Measurements from ENCODE around the gene HMX3. TPM values are rescaled to one million over a fixed set of nuclear protein-coding genes. Genes with fewer than 3 reads are reported as not detected.

The HMX3 gene
- total RNA-seq, 6 experiments from 2014 or later: not detected

GRCh38 chr10:123145542-123146012 lies 9.8 kb downstream of the HMX3 start:
- H3K27ac ChIP-seq: no peak overlapping the region
- intact Hi-C loops (cut with DNase I): loop anchor here in 1 of 2 donors (10.0 kb wide), 1 partner anchor 239 kb away; no protein-coding TSS in a partner anchor
- no peak for TF ChIP-seq POLR2A (IDR thresholded peaks at IDR 0.05)
- TF ChIP-seq, protein P1, sequence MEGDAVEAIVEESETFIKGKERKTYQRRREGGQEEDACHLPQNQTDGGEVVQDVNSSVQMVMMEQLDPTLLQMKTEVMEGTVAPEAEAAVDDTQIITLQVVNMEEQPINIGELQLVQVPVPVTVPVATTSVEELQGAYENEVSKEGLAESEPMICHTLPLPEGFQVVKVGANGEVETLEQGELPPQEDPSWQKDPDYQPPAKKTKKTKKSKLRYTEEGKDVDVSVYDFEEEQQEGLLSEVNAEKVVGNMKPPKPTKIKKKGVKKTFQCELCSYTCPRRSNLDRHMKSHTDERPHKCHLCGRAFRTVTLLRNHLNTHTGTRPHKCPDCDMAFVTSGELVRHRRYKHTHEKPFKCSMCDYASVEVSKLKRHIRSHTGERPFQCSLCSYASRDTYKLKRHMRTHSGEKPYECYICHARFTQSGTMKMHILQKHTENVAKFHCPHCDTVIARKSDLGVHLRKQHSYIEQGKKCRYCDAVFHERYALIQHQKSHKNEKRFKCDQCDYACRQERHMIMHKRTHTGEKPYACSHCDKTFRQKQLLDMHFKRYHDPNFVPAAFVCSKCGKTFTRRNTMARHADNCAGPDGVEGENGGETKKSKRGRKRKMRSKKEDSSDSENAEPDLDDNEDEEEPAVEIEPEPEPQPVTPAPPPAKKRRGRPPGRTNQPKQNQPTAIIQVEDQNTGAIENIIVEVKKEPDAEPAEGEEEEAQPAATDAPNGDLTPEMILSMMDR (IDR thresholded peaks at IDR 0.05): no peak
- DNase-seq (no peak), ATAC-seq (no peak)
- H3K9me3 ChIP-seq: no peaks in the 10 kb centered on the region
- no peaks in the 10 kb centered on the region for H3K36me3 ChIP-seq
- H3K4me3 ChIP-seq: no peak overlapping the region
- H3K27me3 ChIP-seq: peaks cover 42 to 69% of the 10 kb centered on the region in 2 donors
- peaks cover 0 to 35% (median 4%) of the 10 kb centered on the region in 4 donors for H3K4me1 ChIP-seq
- 6% methylated on average over 12 of the region's 14 CpGs for WGBS (ENCODE audit: insufficient coverage, low coverage, low lambda C conversion rate, missing lambda C conversion rate)

GRCh38 chr10:123146013-123146893 lies 10.5 kb downstream of the HMX3 start:
- intact Hi-C loops (cut with DNase I): loop anchor here in 1 of 2 donors (10.0 kb wide), 1 partner anchor 239 kb away; no protein-coding TSS in a partner anchor
- Histone ChIP-seq H3K27me3 (peaks cover 43 to 69% of the 10 kb centered on the region in 2 donors), H3K4me1 (peaks cover 0 to 42% (median 4%) of the 10 kb centered on the region in 4 donors), H3K9me3 (no peaks in the 10 kb centered on the region), H3K4me3 (no peak overlapping the region), H3K27ac (no peak overlapping the region), H3K36me3 (no peaks in the 10 kb centered on the region)
- DNase-seq: no peak
- no peak for TF ChIP-seq POLR2A (IDR thresholded peaks at IDR 0.05)
- TF ChIP-seq, protein P1 (IDR thresholded peaks at IDR 0.05): no peak
- no peak for ATAC-seq
- WGBS (ENCODE audit: insufficient coverage, low coverage, low lambda C conversion rate, missing lambda C conversion rate): 3% methylated on average over 19 of the region's 59 CpGs

DNA sequence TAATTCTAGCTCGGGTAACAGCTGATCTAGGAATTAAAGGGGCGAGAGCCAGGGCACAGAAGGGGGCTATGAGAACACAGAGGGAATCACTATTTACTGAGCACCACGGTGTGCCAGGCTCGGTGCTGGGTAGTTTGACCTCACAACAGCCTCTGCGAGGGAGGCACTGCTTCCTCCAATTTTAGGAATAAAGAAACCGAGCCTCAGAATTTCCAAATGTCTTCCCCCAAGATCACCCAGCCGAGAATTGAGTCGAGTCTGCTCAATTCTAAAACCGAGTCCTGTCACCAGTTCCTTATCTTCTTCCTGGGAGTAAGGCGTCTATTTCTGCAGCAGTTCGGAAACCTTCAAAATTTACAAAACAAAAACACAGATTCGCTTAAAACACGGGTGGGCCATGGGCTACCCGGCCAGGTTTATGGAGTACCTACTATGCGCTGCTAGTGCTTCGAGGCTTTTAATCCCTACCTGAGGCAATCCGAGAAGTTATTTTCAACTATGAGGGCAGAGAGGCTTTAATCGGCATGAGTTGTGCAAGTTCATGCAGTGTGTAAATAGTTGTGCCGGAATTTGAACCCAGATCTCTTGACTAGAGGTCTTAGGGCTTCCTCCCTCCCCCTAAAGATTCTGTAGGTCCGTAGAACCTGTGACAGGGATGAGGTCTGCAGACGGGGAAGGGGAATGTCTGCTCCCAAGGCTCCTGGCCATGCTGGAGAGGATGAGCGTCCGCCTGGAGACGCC lies 11.3 kb downstream of the HMX3 start:
- Histone ChIP-seq H3K4me1 (peaks cover 0 to 44% (median 4%) of the 10 kb centered on the region in 4 donors), H3K4me3 (no peak overlapping the region), H3K27me3 (peaks cover 41 to 72% of the 10 kb centered on the region in 2 donors), H3K36me3 (no peaks in the 10 kb centered on the region), H3K9me3 (no peaks in the 10 kb centered on the region), H3K27ac (no peak overlapping the region)
- intact Hi-C loops (cut with DNase I): loop anchor here in 1 of 2 donors (10.0 kb wide), 1 partner anchor 238 kb away; no protein-coding TSS in a partner anchor
- DNase-seq: no peak
- ATAC-seq: no peak
- TF ChIP-seq, protein P1 (IDR thresholded peaks at IDR 0.05): no peak
- no peak for TF ChIP-seq POLR2A (IDR thresholded peaks at IDR 0.05)
- WGBS (ENCODE audit: insufficient coverage, low coverage, low lambda C conversion rate, missing lambda C conversion rate): 8% methylated on average over 14 of the region's 24 CpGs

GRCh38 chr10:123147635-123148413 lies 12.1 kb downstream of the HMX3 start, which contains the start of gene HMX2:
Gene HMX2 (plus strand): TSS chr10:123148136. CDS start chr10:123148379, 243 bp downstream.
- no peak within 1 kb of the TSS for H3K4me3 ChIP-seq
- no peaks in the 10 kb centered on the region for H3K9me3 ChIP-seq
- H3K36me3 ChIP-seq: no peaks in the 10 kb centered on the region
- WGBS (ENCODE audit: insufficient coverage, low coverage, low lambda C conversion rate, missing lambda C conversion rate): 0% methylated on average over 4 of the region's 64 CpGs
- ATAC-seq (no peak), DNase-seq (no peak)
- no peak within 1 kb of the TSS for H3K27ac ChIP-seq
- intact Hi-C loops (cut with DNase I): loop anchor here in 1 of 2 donors (10.0 kb wide), 1 partner anchor 237 kb away; no protein-coding TSS in a partner anchor
- TF ChIP-seq POLR2A (IDR thresholded peaks at IDR 0.05): no peak
- TF ChIP-seq, protein P1 (IDR thresholded peaks at IDR 0.05): no peak
- peaks cover 41 to 68% of the 10 kb centered on the region in 2 donors for H3K27me3 ChIP-seq
- H3K4me1 ChIP-seq: peaks cover 0 to 37% (median 4%) of the 10 kb centered on the region in 4 donors
